HEK293 (cell line): ENCODE data around the gene TMCC1.
"Not testable (repeated sequence)": the region's sequence is repeated elsewhere in the genome, so short reads cannot be mapped to it uniquely, and the experiment has no call there.

Source experiments
- CTCF ChIA-PET: fragments of 350-600 bp; formaldehyde crosslinking; extraction: SDS; loops from one replicate; lab custom pipeline; 2021; ENCODE audit warnings: antibody characterized with exemption; lab: Yijun Ruan, JAX
- POLR2A ChIA-PET: fragments of 300-600 bp; formaldehyde crosslinking; extraction: SDS; loops from one replicate; lab custom pipeline; 2020; ENCODE audit warnings: antibody characterized with exemption, inconsistent platforms; lab: Yijun Ruan, JAX
- H3K27ac ChIP-seq: fragments of 200-500 bp; sonication (Bioruptor generic); 2 replicates; pipeline ENCODE4 v1.5.1; 2014; ENCODE audit warnings: low read depth, low read length, control low read depth, inconsistent platforms; ENCODE audit errors: extremely low read depth
- H3K36me3 ChIP-seq, 2 experiments: fragments of 200-500 bp in 1 of 2; sonication (Bioruptor generic) in 1 of 2; 1 replicate in 1 of 2; 2 replicates in 1 of 2; pipeline ENCODE4 v1.5.1; 2014 to 2017; ENCODE audit warnings: inconsistent platforms in 2 of 2, low read length in 2 of 2; ENCODE audit not compliant: control insufficient read depth in 2 of 2, insufficient read depth in 1 of 2
- H3K4me1 ChIP-seq: fragments of 200-500 bp; sonication (Bioruptor generic); 2 replicates; pipeline ENCODE4 v1.5.1; 2014; ENCODE audit warnings: mild to moderate bottlenecking, low read length, inconsistent platforms; ENCODE audit not compliant: control insufficient read depth, insufficient read depth
- H3K4me3 ChIP-seq: 2 replicates; pipeline ENCODE4 v1.5.1; 2011; ENCODE audit warnings: low read depth, mild to moderate bottlenecking, control low read depth, low read length, moderate library complexity
- H3K9me3 ChIP-seq: fragments of 200-500 bp; sonication (Bioruptor generic); 2 replicates; pipeline ENCODE4 v1.5.1; 2014; ENCODE audit warnings: low read depth, low read length, inconsistent platforms; ENCODE audit not compliant: control insufficient read depth, insufficient read depth
- GFI1B ChIP-seq: fragments of 450-650 bp; formaldehyde crosslinking; IDR thresholded peaks from 2 replicates; pipeline ENCODE4 v1.5.1; 2016; ENCODE audit warnings: missing biosample characterization, missing genetic modification characterization
- GLI4 ChIP-seq: fragments of 450-650 bp; formaldehyde crosslinking; IDR thresholded peaks from 2 replicates; pipeline ENCODE4 v1.5.1; 2016; ENCODE audit warnings: missing biosample characterization, missing genetic modification characterization
- HOXD13 ChIP-seq: sonication (generic); formaldehyde crosslinking; IDR thresholded peaks from 2 replicates; pipeline ENCODE4 v1.8.0; 2022; ENCODE audit warnings: missing genetic modification reagents, borderline replicate concordance
- IKZF3 ChIP-seq: fragments of 450-650 bp; IDR thresholded peaks from 2 replicates; pipeline ENCODE4 v1.5.0; 2018; ENCODE audit warnings: missing biosample characterization, mild to moderate bottlenecking, missing genetic modification characterization, moderate library complexity
- REPIN1 ChIP-seq: fragments of 450-650 bp; formaldehyde crosslinking; IDR thresholded peaks from 2 replicates; pipeline ENCODE4 v1.5.1; 2017; ENCODE audit warnings: missing biosample characterization, missing genetic modification characterization, low read depth
- SCRT2 ChIP-seq: fragments of 450-650 bp; formaldehyde crosslinking; IDR thresholded peaks from 2 replicates; pipeline ENCODE4 v1.5.1; 2016; ENCODE audit warnings: missing biosample characterization, missing genetic modification characterization
- YY2 ChIP-seq: fragments of 450-650 bp; formaldehyde crosslinking; IDR thresholded peaks from 2 replicates; pipeline ENCODE4 v1.5.1; 2016; ENCODE audit warnings: missing biosample characterization, missing genetic modification characterization
- ZFP3 ChIP-seq: fragments of 450-650 bp; formaldehyde crosslinking; IDR thresholded peaks from 2 replicates; pipeline ENCODE4 v1.5.1; 2016; ENCODE audit warnings: low read depth, missing biosample characterization, missing genetic modification characterization
- ZNF10 ChIP-seq: fragments of 450-650 bp; formaldehyde crosslinking; IDR thresholded peaks from 2 replicates; pipeline ENCODE4 v1.5.1; 2017; ENCODE audit warnings: missing biosample characterization, missing genetic modification characterization
- ZNF202 ChIP-seq: fragments of 450-650 bp; formaldehyde crosslinking; IDR thresholded peaks from 2 replicates; pipeline ENCODE4 v1.5.1; 2016; ENCODE audit warnings: missing biosample characterization, missing genetic modification characterization, borderline replicate concordance
- ZNF555 ChIP-seq: fragments of 450-650 bp; formaldehyde crosslinking; conservative IDR thresholded peaks from 2 replicates; pipeline ENCODE4 v1.5.1; 2017; ENCODE audit warnings: missing biosample characterization, mild to moderate bottlenecking, missing genetic modification characterization, inconsistent platforms
- ZNF560 ChIP-seq: fragments of 450-650 bp; formaldehyde crosslinking; IDR thresholded peaks from 2 replicates; pipeline ENCODE4 v1.5.1; 2017; ENCODE audit warnings: missing biosample characterization, missing genetic modification characterization, borderline replicate concordance
- ZNF623 ChIP-seq: fragments of 450-650 bp; formaldehyde crosslinking; IDR thresholded peaks from 2 replicates; pipeline ENCODE4 v1.5.1; 2016; ENCODE audit warnings: missing biosample characterization, missing genetic modification characterization
- ZNF626 ChIP-seq: fragments of 450-650 bp; sonication (Bioruptor Pico); formaldehyde crosslinking; IDR thresholded peaks from 2 replicates; pipeline ENCODE4 v1.5.1; 2018; ENCODE audit warnings: missing biosample characterization, missing genetic modification characterization, inconsistent platforms
- ZNF76 ChIP-seq: fragments of 450-650 bp; formaldehyde crosslinking; IDR thresholded peaks from 2 replicates; pipeline ENCODE4; 2016; ENCODE audit warnings: low read depth, missing biosample characterization, missing genetic modification characterization, borderline replicate concordance
- ZNF791 ChIP-seq: fragments of 450-650 bp; formaldehyde crosslinking; IDR thresholded peaks from 2 replicates; pipeline ENCODE4 v1.5.1; 2016; ENCODE audit warnings: missing biosample characterization, missing genetic modification characterization
- TF ChIP-seq, protein P1 (sequence below): fragments of 450-650 bp; formaldehyde crosslinking; optimal IDR thresholded peaks from 2 replicates; pipeline ENCODE3; 2016; ENCODE audit warnings: missing biosample characterization, mild to moderate bottlenecking, missing genetic modification characterization
- TF ChIP-seq, protein P2 (sequence below): fragments of 450-650 bp; formaldehyde crosslinking; IDR thresholded peaks from 2 replicates; pipeline ENCODE4 v1.5.1; 2016; ENCODE audit warnings: missing biosample characterization, missing genetic modification characterization
- TF ChIP-seq, protein P3 (sequence below): fragments of 450-650 bp; formaldehyde crosslinking; IDR thresholded peaks from 2 replicates; pipeline ENCODE4 v1.5.1; 2016; ENCODE audit warnings: missing biosample characterization, missing genetic modification characterization
- TF ChIP-seq, protein P4 (sequence below): fragments of 450-650 bp; formaldehyde crosslinking; IDR thresholded peaks from 2 replicates; pipeline ENCODE4 v1.5.1; 2016; ENCODE audit warnings: missing biosample characterization, missing genetic modification characterization

The TMCC1 gene

DNA sequence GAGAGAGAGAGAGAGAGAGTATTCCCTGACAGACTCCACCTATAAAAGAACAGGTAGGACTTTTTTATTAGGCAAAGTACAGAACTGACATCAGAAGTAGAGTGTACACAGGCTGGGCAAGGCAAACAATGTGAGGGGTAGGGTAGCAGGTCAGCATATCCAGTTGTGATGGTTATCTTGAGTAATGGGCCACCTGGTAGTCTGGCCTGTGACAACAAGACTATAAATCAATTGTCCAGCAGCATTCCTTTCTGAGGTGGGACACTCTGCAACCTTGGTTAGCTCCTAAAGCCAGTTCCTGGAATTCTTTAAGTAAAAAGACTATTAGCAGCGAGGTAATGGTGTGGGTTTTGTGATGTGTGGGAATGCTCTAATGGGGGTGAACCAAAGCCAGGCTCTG, 14.9 kb upstream of the TMCC1 start:
- Histone ChIP-seq H3K4me3 (no peak overlapping the region), H3K36me3 (peaks cover 0 to 11% of the 10 kb centered on the region in 2 experiments; a peak in 1 of 3 replicates), H3K4me1 (no peaks in the 10 kb centered on the region), H3K9me3 (no peaks in the 10 kb centered on the region), H3K27ac (no peak overlapping the region)
- ChIA-PET CTCF (no interaction called here), POLR2A (no interaction called here)
- no peak for TF ChIP-seq ZNF560 (tag by site-specific recombination)

DNA sequence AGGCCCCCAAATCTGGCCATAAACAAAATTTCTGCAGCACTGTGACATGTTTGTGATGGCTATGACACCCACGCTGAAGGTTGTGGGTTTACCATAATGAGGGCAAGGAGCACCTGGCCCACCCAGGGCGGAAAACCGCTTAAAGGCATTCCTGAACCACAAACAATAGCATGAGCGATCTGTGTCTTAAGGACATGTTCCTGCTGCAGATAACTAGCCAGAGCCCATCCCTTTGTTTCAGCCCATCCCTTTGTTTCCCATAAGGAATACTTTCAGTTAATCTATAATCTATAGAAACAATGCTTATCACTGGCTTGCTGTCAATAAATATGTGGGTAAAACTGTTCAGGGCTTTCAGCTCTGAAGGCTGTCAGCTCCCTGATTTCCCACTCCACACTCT, 7.8 kb upstream of the TMCC1 start:
- CTCF ChIA-PET, H3K4me1 ChIP-seq, H3K27ac ChIP-seq, H3K4me3 ChIP-seq, H3K9me3 ChIP-seq: not testable (repeated sequence)
- H3K36me3 ChIP-seq = peaks cover 0 to 11% of the 10 kb centered on the region in 2 experiments; a peak in 1 of 3 replicates
- POLR2A ChIA-PET = interaction anchor here (1.0 kb wide), 1 partner anchor 8 kb away, joined by 3 read pairs; the partner anchor contains the start of gene TMCC1

DNA sequence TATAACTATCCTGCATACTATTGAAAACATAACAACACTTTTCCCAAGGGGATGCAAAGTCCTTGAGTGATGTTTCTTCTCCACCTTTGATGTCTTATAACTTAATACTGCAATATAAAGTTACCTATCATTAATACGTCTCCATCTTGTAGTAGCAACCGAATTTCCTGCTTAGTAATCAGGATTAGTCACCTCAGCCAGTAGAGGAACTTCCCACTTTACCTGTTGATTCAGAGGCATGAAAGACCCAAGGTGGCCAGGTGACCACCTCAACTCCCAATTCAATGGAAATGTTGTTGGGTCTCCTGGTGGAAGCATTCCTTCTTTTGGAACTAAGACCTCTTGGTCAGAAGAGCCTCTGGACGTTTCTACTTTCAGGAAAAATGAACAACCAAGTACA, 3.5 kb upstream of the TMCC1 start:
- Histone ChIP-seq H3K4me3 (no peak overlapping the region), H3K4me1 (no peaks in the 10 kb centered on the region), H3K9me3 (no peaks in the 10 kb centered on the region), H3K27ac (no peak overlapping the region), H3K36me3 (no peaks in the 10 kb centered on the region)
- ChIA-PET CTCF (interaction anchor here (0.6 to 0.7 kb wide), 2 partner anchors 291 to 648 kb away, joined by 4 to 5 read pairs; partner anchors contain the start of gene COPG1), POLR2A (interaction anchor here (0.6 kb wide), 1 partner anchor 284 kb away, joined by 5 read pairs; no protein-coding TSS in a partner anchor)
- TF ChIP-seq ZNF626 (tag by site-specific recombination) (no peak), ZNF10 (no peak), SCRT2 (tag by site-specific recombination) (peak; percentile 37)
- TF ChIP-seq, protein P1, sequence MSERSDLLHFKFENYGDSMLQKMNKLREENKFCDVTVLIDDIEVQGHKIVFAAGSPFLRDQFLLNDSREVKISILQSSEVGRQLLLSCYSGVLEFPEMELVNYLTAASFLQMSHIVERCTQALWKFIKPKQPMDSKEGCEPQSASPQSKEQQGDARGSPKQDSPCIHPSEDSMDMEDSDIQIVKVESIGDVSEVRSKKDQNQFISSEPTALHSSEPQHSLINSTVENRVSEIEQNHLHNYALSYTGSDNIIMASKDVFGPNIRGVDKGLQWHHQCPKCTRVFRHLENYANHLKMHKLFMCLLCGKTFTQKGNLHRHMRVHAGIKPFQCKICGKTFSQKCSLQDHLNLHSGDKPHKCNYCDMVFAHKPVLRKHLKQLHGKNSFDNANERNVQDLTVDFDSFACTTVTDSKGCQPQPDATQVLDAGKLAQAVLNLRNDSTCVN (tag by site-specific recombination) = no peak

DNA sequence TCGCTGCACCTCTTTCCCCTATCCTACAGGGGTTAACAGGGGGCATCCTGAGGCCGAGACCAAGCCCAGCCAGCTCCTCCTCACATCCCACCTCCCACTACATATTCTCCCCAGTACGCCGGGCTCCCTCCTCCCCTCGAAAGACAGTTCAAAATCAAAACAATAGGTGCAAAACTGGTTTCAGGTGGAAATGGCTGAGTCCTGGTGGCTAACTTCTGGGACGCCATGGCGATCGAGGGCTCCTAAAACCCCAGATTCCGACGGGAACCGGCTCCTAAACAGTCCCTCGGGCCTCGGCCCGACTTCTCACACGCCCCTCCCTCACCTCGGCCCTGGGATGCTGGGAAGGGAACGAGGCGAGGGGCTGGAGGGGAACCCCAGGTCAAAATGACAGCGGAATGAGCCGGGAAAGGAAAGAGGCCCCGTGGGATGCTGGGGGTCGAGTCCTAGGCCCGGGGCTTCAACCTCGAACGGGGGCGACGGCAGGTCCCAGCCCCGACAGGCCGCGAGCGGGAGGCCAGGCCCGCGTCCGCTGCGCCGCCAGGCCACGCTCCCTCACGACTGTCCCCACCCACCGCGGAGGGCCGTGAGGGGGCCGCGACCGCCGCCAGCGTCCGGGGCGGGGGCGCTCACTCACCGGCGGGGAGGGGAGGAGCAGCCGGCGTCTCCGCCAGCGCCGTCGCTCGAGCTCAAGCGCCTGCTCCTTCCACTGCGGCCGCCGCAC, 492 bp downstream of the TMCC1 start:
- Histone ChIP-seq H3K9me3 (no peaks in the 10 kb centered on the region), H3K36me3 (no peaks in the 10 kb centered on the region), H3K27ac (peak overlapping the region; percentile 84), H3K4me1 (peaks cover 11% of the 10 kb centered on the region; the same call in 1 of the 2 replicates), H3K4me3 (peak overlapping the region; percentile 85)
- ChIA-PET POLR2A (interaction anchor here (0.9 to 1.3 kb wide), 5 partner anchors 9 to 243 kb away, joined by 3 to 4 read pairs (median 3); no protein-coding TSS in a partner anchor), CTCF (interaction anchor here (0.8 kb wide), 2 partner anchors 13 to 293 kb away, joined by 3 read pairs; no protein-coding TSS in a partner anchor)
- TF ChIP-seq ZFP3 (tag by site-specific recombination) (no peak), YY2 (peak; percentile 42; the same call in 1 of the 2 replicates), ZNF623 (tag by site-specific recombination) (no peak), ZNF791 (tag by site-specific recombination) (no peak), ZNF76 (peak; percentile 74), GFI1B (tag by site-specific recombination) (no peak), ZNF202 (no peak), GLI4 (tag by site-specific recombination) (no peak), IKZF3 (tag by site-specific recombination) (0 out of 2 replicates have a peak, but pooled peaks have one; percentile 13), ZNF555 (no peak), HOXD13 (no peak), REPIN1 (no peak)
- TF ChIP-seq, protein P2, sequence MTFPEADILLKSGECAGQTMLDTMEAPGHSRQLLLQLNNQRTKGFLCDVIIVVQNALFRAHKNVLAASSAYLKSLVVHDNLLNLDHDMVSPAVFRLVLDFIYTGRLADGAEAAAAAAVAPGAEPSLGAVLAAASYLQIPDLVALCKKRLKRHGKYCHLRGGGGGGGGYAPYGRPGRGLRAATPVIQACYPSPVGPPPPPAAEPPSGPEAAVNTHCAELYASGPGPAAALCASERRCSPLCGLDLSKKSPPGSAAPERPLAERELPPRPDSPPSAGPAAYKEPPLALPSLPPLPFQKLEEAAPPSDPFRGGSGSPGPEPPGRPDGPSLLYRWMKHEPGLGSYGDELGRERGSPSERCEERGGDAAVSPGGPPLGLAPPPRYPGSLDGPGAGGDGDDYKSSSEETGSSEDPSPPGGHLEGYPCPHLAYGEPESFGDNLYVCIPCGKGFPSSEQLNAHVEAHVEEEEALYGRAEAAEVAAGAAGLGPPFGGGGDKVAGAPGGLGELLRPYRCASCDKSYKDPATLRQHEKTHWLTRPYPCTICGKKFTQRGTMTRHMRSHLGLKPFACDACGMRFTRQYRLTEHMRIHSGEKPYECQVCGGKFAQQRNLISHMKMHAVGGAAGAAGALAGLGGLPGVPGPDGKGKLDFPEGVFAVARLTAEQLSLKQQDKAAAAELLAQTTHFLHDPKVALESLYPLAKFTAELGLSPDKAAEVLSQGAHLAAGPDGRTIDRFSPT = no peak
- TF ChIP-seq, protein P3, sequence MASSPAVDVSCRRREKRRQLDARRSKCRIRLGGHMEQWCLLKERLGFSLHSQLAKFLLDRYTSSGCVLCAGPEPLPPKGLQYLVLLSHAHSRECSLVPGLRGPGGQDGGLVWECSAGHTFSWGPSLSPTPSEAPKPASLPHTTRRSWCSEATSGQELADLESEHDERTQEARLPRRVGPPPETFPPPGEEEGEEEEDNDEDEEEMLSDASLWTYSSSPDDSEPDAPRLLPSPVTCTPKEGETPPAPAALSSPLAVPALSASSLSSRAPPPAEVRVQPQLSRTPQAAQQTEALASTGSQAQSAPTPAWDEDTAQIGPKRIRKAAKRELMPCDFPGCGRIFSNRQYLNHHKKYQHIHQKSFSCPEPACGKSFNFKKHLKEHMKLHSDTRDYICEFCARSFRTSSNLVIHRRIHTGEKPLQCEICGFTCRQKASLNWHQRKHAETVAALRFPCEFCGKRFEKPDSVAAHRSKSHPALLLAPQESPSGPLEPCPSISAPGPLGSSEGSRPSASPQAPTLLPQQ = peak; percentile 41
- TF ChIP-seq, protein P4, sequence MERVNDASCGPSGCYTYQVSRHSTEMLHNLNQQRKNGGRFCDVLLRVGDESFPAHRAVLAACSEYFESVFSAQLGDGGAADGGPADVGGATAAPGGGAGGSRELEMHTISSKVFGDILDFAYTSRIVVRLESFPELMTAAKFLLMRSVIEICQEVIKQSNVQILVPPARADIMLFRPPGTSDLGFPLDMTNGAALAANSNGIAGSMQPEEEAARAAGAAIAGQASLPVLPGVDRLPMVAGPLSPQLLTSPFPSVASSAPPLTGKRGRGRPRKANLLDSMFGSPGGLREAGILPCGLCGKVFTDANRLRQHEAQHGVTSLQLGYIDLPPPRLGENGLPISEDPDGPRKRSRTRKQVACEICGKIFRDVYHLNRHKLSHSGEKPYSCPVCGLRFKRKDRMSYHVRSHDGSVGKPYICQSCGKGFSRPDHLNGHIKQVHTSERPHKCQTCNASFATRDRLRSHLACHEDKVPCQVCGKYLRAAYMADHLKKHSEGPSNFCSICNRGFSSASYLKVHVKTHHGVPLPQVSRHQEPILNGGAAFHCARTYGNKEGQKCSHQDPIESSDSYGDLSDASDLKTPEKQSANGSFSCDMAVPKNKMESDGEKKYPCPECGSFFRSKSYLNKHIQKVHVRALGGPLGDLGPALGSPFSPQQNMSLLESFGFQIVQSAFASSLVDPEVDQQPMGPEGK = peak; percentile 50
